ENCODE measurements around the gene FGFRL1. TPM values are rescaled to one million over a fixed set of nuclear protein-coding genes. Genes with fewer than 3 reads are reported as not detected.

Gene FGFRL1
- total and polyA plus RNA-seq, 2 donors (not counting 1 experiment from before 2014, with no cell fraction given): 6.1 to 10.0 TPM

GRCh38 chr4:1047106-1047975, 35.9 kb downstream of the FGFRL1 start:
- TF ChIP-seq CTCF (conservative IDR thresholded peaks at IDR 0.05 in 1 of 2, IDR thresholded peaks at IDR 0.05 in 1 of 2; ENCODE audit: low read depth in 1 of 2, low read length in 2 of 2): no peak
- TF ChIP-seq EZH2 (IDR thresholded peaks at IDR 0.05; ENCODE audit: low read length, missing control alignments): no peak
- Histone ChIP-seq H4K20me1 (ENCODE audit: control insufficient read depth, extremely low read depth, insufficient read depth, low read length) (no peaks in the 10 kb centered on the region), H3K9me3 (ENCODE audit: control insufficient read depth, insufficient read depth, low read depth, low read length) (no peaks in the 10 kb centered on the region), H3K4me3 (replicated peaks in 1 of 4; ENCODE audit: control extremely low read depth in 1 of 4, insufficient read depth in 1 of 4, low read depth in 3 of 4, low read length in 4 of 4) (peak overlapping the region in 2 of 4 experiments; percentile 9 to 25), H3K9ac (ENCODE audit: insufficient read depth, low read length) (no peak overlapping the region), H2AFZ (ENCODE audit: low read length) (no peak overlapping the region), H3K79me2 (ENCODE audit: control insufficient read depth, insufficient read depth, low read length) (no peaks in the 10 kb centered on the region), H3K27ac (ENCODE audit: insufficient read depth, low read length) (no peak overlapping the region), H3K4me2 (ENCODE audit: extremely low read depth, insufficient read depth, low read length) (peak overlapping the region; percentile 69), H3K27me3 (ENCODE audit: control insufficient read depth, insufficient read depth, low read length) (peaks cover 4% of the 10 kb centered on the region), H3K4me1 (ENCODE audit: control insufficient read depth, extremely low read depth, insufficient read depth, low read length) (peaks cover 15% of the 10 kb centered on the region), H3K36me3 (ENCODE audit: control insufficient read depth, insufficient read depth, low read length) (no peaks in the 10 kb centered on the region)
- peak in 1 of 2 donors; percentile 33 for DNase-seq (ENCODE audit: low read depth in 2 of 2)

GRCh38 chr4:1047976-1048772, 36.7 kb downstream of the FGFRL1 start:
- H3K4me2 ChIP-seq (ENCODE audit: extremely low read depth, insufficient read depth, low read length): peak overlapping the region; percentile 69
- H3K27ac ChIP-seq (ENCODE audit: insufficient read depth, low read length): no peak overlapping the region

More at GRCh38 chr4:1047976-1048772, 36.7 kb downstream of the FGFRL1 start:
- DNase-seq (ENCODE audit: low read depth in 2 of 2): no peak
- Histone ChIP-seq H4K20me1 (ENCODE audit: control insufficient read depth, extremely low read depth, insufficient read depth, low read length) (no peaks in the 10 kb centered on the region), H3K36me3 (ENCODE audit: control insufficient read depth, insufficient read depth, low read length) (no peaks in the 10 kb centered on the region), H3K9me3 (ENCODE audit: control insufficient read depth, insufficient read depth, low read depth, low read length) (no peaks in the 10 kb centered on the region), H3K4me1 (ENCODE audit: control insufficient read depth, extremely low read depth, insufficient read depth, low read length) (peaks cover 13% of the 10 kb centered on the region), H3K9ac (ENCODE audit: insufficient read depth, low read length) (no peak overlapping the region), H3K79me2 (ENCODE audit: control insufficient read depth, insufficient read depth, low read length) (no peaks in the 10 kb centered on the region), H3K27me3 (ENCODE audit: control insufficient read depth, insufficient read depth, low read length) (peaks cover 11% of the 10 kb centered on the region), H2AFZ (ENCODE audit: low read length) (no peak overlapping the region), H3K4me3 (replicated peaks in 1 of 4; ENCODE audit: control extremely low read depth in 1 of 4, insufficient read depth in 1 of 4, low read depth in 3 of 4, low read length in 4 of 4) (no peak overlapping the region)
- TF ChIP-seq CTCF (conservative IDR thresholded peaks at IDR 0.05 in 1 of 2, IDR thresholded peaks at IDR 0.05 in 1 of 2; ENCODE audit: low read depth in 1 of 2, low read length in 2 of 2): no peak
- TF ChIP-seq EZH2 (IDR thresholded peaks at IDR 0.05; ENCODE audit: low read length, missing control alignments): no peak

Measured in fibroblast of lung (primary cell).